Smooth muscle cell (in vitro differentiated cells): ENCODE results near the gene CD300LF. TPM values are rescaled to one million over a fixed set of nuclear protein-coding genes. Genes with fewer than 3 reads are reported as not detected.

Experiments
- DNase-seq: peaks from one replicate; lab custom pipeline; 2025; ENCODE audit not compliant: unreplicated experiment; lab: John Stamatoyannopoulos, UW
- H2AFZ ChIP-seq: fragments of 200-600 bp; sonication (generic); 2 replicates; pipeline ENCODE4 v1.6.0; 2016; ENCODE audit warnings: antibody characterized with exemption, low read depth, mild to moderate bottlenecking
- H3F3A ChIP-seq: fragments of 200-600 bp; sonication (generic); 2 replicates; pipeline ENCODE4 v1.6.0; 2017; ENCODE audit warnings: antibody characterized with exemption, low read depth
- H3K27ac ChIP-seq: fragments of 200-600 bp; sonication (generic); 2 replicates; pipeline ENCODE4 v1.5.1; 2016; ENCODE audit warnings: low read depth, mild to moderate bottlenecking
- H3K27me3 ChIP-seq: fragments of 200-600 bp; sonication (generic); 2 replicates; pipeline ENCODE4 v1.6.1; 2016; ENCODE audit warnings: low read depth, mild to moderate bottlenecking
- H3K36me3 ChIP-seq: fragments of 200-600 bp; sonication (generic); 2 replicates; pipeline ENCODE4 v1.5.1; 2016; ENCODE audit warnings: low read depth
- H3K4me1 ChIP-seq: fragments of 200-600 bp; sonication (generic); 2 replicates; pipeline ENCODE4 v1.5.1; 2016; ENCODE audit warnings: low read depth
- H3K4me2 ChIP-seq: fragments of 200-600 bp; sonication (generic); 2 replicates; pipeline ENCODE4 v1.6.0; 2016; ENCODE audit warnings: mild to moderate bottlenecking
- H3K4me3 ChIP-seq: fragments of 200-600 bp; sonication (generic); 2 replicates; pipeline ENCODE4 v1.5.1; 2016; ENCODE audit warnings: mild to moderate bottlenecking
- H3K79me2 ChIP-seq: fragments of 200-600 bp; sonication (generic); 2 replicates; pipeline ENCODE4 v1.6.0; 2016; ENCODE audit warnings: low read depth, mild to moderate bottlenecking
- H3K9ac ChIP-seq: fragments of 200-600 bp; sonication (generic); 2 replicates; pipeline ENCODE4 v1.6.0; 2016; ENCODE audit warnings: low read depth
- H3K9me3 ChIP-seq: fragments of 200-600 bp; sonication (generic); replicated peaks from 2 replicates; pipeline ENCODE4 v1.5.1; 2016; ENCODE audit warnings: low read depth
- H4K20me1 ChIP-seq: fragments of 200-600 bp; sonication (generic); 2 replicates; pipeline ENCODE4 v1.6.0; 2016; ENCODE audit warnings: low read depth
- CTCF ChIP-seq: fragments of 200-600 bp; sonication (generic); IDR thresholded peaks from 2 replicates; pipeline ENCODE4 v1.5.1; 2017; ENCODE audit warnings: borderline replicate concordance, mild to moderate bottlenecking, antibody characterized with exemption; ENCODE audit not compliant: insufficient read depth, poor library complexity, severe bottlenecking
- WGBS: methylation state at CpG from one replicate; pipeline ENCODE4 v1.1.7; 2016; ENCODE audit warnings: low lambda C conversion rate; 5-methylcytosine and 5-hydroxymethylcytosine counted together
- polyA plus RNA-seq: library from polyadenylated mRNA; unstranded; fragments of >200 nt; fragmentation: Nextera tagmentation; extraction: Ambion mirVana; gene quantifications from 2 replicates; pipeline ENCODE4 v1.2.1, GENCODE V29; 2016
- total RNA-seq: library from RNA; depleted of rRNA; stranded (reverse); fragments of >200 nt; gene quantifications from 2 replicates; pipeline ENCODE4 v1.2.3, GENCODE V29; 2014

Gene CD300LF
- total and polyA plus RNA-seq, 2 experiments from 2014 or later: not detected

- Histone ChIP-seq H3K79me2 (no peaks in the 10 kb centered on the region), H3K27me3 (peaks cover 57% of the 10 kb centered on the region), H3F3A (no peaks in the 10 kb centered on the region), H3K4me2 (peak overlapping the region; percentile 68), H3K27ac (no peak overlapping the region), H4K20me1 (no peaks in the 10 kb centered on the region), H2AFZ (no peak overlapping the region), H3K9me3 (no peaks in the 10 kb centered on the region), H3K9ac (no peak overlapping the region), H3K36me3 (no peaks in the 10 kb centered on the region), H3K4me1 (no peaks in the 10 kb centered on the region), H3K4me3 (peak overlapping the region; percentile 25)
- TF ChIP-seq CTCF: no peak
- no peak for DNase-seq
- 67% methylated on average over 16 of the region's 16 CpGs for WGBS
Measured at GRCh38 chr17:74738051-74738996, 25.6 kb upstream of the CD300LF start.

GRCh38 chr17:74737299-74738050, 24.8 kb upstream of the CD300LF start:
- Histone ChIP-seq H3K4me3 (peak overlapping the region; percentile 25), H4K20me1 (no peaks in the 10 kb centered on the region), H3K79me2 (no peaks in the 10 kb centered on the region), H3K36me3 (no peaks in the 10 kb centered on the region), H3K4me1 (no peaks in the 10 kb centered on the region), H3K27ac (no peak overlapping the region), H3K27me3 (peaks cover 57% of the 10 kb centered on the region), H3F3A (no peaks in the 10 kb centered on the region), H3K9ac (no peak overlapping the region), H3K9me3 (no peaks in the 10 kb centered on the region), H3K4me2 (peak overlapping the region; percentile 68), H2AFZ (no peak overlapping the region)
- peak; percentile 42 for TF ChIP-seq CTCF
- no peak for DNase-seq
- 3% methylated on average over 37 of the region's 38 CpGs for WGBS

GRCh38 chr17:74736513-74737298, 24.0 kb upstream of the CD300LF start, which contains the start of gene RAB37:
Gene RAB37, plus strand, starts transcription at chr17:74737256. Its CDS starts 17 bp downstream, at chr17:74737273.
- H3K4me1 ChIP-seq: no peaks in the 10 kb centered on the region
- peaks cover 57% of the 10 kb centered on the region for H3K27me3 ChIP-seq
- TF ChIP-seq CTCF: peak; percentile 28
- no peak within 1 kb of the TSS for H3K27ac ChIP-seq
- no peaks in the 10 kb centered on the region for H3K36me3 ChIP-seq
- no peaks in the 10 kb centered on the region for H3K9me3 ChIP-seq
- H3K4me2 ChIP-seq: peak within 1 kb of the TSS; percentile 68
- no peak within 1 kb of the TSS for H3K9ac ChIP-seq
- no peaks in the 10 kb centered on the region for H3F3A ChIP-seq
- peak within 1 kb of the TSS; percentile 25 for H3K4me3 ChIP-seq
- H4K20me1 ChIP-seq: no peaks in the 10 kb centered on the region
- no peaks in the 10 kb centered on the region for H3K79me2 ChIP-seq
- H2AFZ ChIP-seq: no peak within 1 kb of the TSS
- WGBS: 5% methylated on average over 58 of the region's 67 CpGs
- DNase-seq: no peak
